ENCODE measurements around the gene H6PD. TPM values are rescaled to one million over a fixed set of nuclear protein-coding genes. Genes with fewer than 3 reads are reported as not detected.

The H6PD gene
- total and polyA plus RNA-seq, 4 donors, result 21.5 to 59.8 (median 32.9) TPM

GRCh38 chr1:9246841-9247785, 12.5 kb downstream of the H6PD start:
- ATAC-seq (ENCODE audit: insufficient read depth, low FRiP score), result no peak
- TF ChIP-seq CTCF (IDR thresholded peaks at IDR 0.05; ENCODE audit: control extremely low read depth, extremely low read depth), result no peak
- 93% methylated on average over 41 of the region's 41 CpGs for WGBS, 2 donors
- H3K27ac ChIP-seq (ENCODE audit: low read depth in 1 of 2, low read length in 1 of 2), result no peak overlapping the region
- H3K4me1 ChIP-seq (ENCODE audit: control insufficient read depth in 5 of 5, insufficient read depth in 5 of 5, low read length in 5 of 5), result peaks cover 3 to 46% (median 22%) of the 10 kb centered on the region in 5 donors
- no peak for DNase-seq
- no peak overlapping the region for H3K4me3 ChIP-seq
- H3K27me3 ChIP-seq (ENCODE audit: control insufficient read depth in 3 of 3, insufficient read depth in 3 of 3, low read length in 2 of 3), result no peaks in the 10 kb centered on the region
- peaks cover 0 to 26% (median 13%) of the 10 kb centered on the region in 4 donors for H3K36me3 ChIP-seq (ENCODE audit: control insufficient read depth in 4 of 4, insufficient read depth in 4 of 4, low read length in 4 of 4)
- H3K9me3 ChIP-seq (ENCODE audit: control insufficient read depth in 4 of 4, insufficient read depth in 3 of 4, low read length in 3 of 4), result no peaks in the 10 kb centered on the region
- H3K9ac ChIP-seq (ENCODE audit: insufficient read depth in 1 of 2, low read length in 2 of 2), result no peak overlapping the region

- no peaks in the 10 kb centered on the region for H3K9me3 ChIP-seq (ENCODE audit: control insufficient read depth in 4 of 4, insufficient read depth in 3 of 4, low read length in 3 of 4)
- H3K4me1 ChIP-seq (ENCODE audit: control insufficient read depth in 5 of 5, insufficient read depth in 5 of 5, low read length in 5 of 5), result peaks cover 1 to 40% (median 22%) of the 10 kb centered on the region in 5 donors
- H3K27me3 ChIP-seq (ENCODE audit: control insufficient read depth in 3 of 3, insufficient read depth in 3 of 3, low read length in 2 of 3), result no peaks in the 10 kb centered on the region
- H3K9ac ChIP-seq (ENCODE audit: insufficient read depth in 1 of 2, low read length in 2 of 2), result no peak overlapping the region
- 87 to 94% methylated on average over 17 to 18 of the region's 18 CpGs for WGBS, 2 donors
- no peak for TF ChIP-seq CTCF (IDR thresholded peaks at IDR 0.05; ENCODE audit: control extremely low read depth, extremely low read depth)
- DNase-seq (no peak), ATAC-seq (ENCODE audit: insufficient read depth, low FRiP score) (no peak)
- peaks cover 0 to 26% (median 13%) of the 10 kb centered on the region in 4 donors for H3K36me3 ChIP-seq (ENCODE audit: control insufficient read depth in 4 of 4, insufficient read depth in 4 of 4, low read length in 4 of 4)
- H3K27ac ChIP-seq (ENCODE audit: low read depth in 1 of 2, low read length in 1 of 2), result no peak overlapping the region
- no peak overlapping the region for H3K4me3 ChIP-seq
Observed at GRCh38 chr1:9247894-9248293, 13.3 kb downstream of the H6PD start.

GRCh38 chr1:9248341-9249262, 14.0 kb downstream of the H6PD start:
- Histone ChIP-seq H3K27me3 (ENCODE audit: control insufficient read depth in 3 of 3, insufficient read depth in 3 of 3, low read length in 2 of 3) (no peaks in the 10 kb centered on the region), H3K4me3 (no peak overlapping the region), H3K36me3 (ENCODE audit: control insufficient read depth in 4 of 4, insufficient read depth in 4 of 4, low read length in 4 of 4) (peaks cover 0 to 26% (median 13%) of the 10 kb centered on the region in 4 donors), H3K9ac (ENCODE audit: insufficient read depth in 1 of 2, low read length in 2 of 2) (no peak overlapping the region), H3K4me1 (ENCODE audit: control insufficient read depth in 5 of 5, insufficient read depth in 5 of 5, low read length in 5 of 5) (peaks cover 3 to 34% (median 28%) of the 10 kb centered on the region in 5 donors), H3K9me3 (ENCODE audit: control insufficient read depth in 4 of 4, insufficient read depth in 3 of 4, low read length in 3 of 4) (no peaks in the 10 kb centered on the region), H3K27ac (ENCODE audit: low read depth in 1 of 2, low read length in 1 of 2) (peak overlapping the region in 1 of 2 donors; percentile 84)
- 91 to 92% methylated on average over 21 of the region's 21 CpGs for WGBS, 2 donors
- no peak for TF ChIP-seq CTCF (IDR thresholded peaks at IDR 0.05; ENCODE audit: control extremely low read depth, extremely low read depth)
- DNase-seq, result no peak
- no peak for ATAC-seq (ENCODE audit: insufficient read depth, low FRiP score)

All from lung (tissue), 12 donors.